Transverse colon (tissue), 4 donors: ENCODE measurements around the gene ATP6V1F. TPM values are rescaled to one million over a fixed set of nuclear protein-coding genes. Genes with fewer than 3 reads are reported as not detected.

ENCODE experiments used
- DNase-seq: peaks from one replicate; pipeline ENCODE4 v3.0.0-alpha.2; 2019
- H3K27ac ChIP-seq, 4 donors: fragments of 200-600 bp; sonication (generic); 2 replicates each; pipeline ENCODE4 v1.5.1; 2016 to 2018; ENCODE audit warnings: inconsistent platforms in 4 of 4
- H3K27me3 ChIP-seq: fragments of 200-600 bp; sonication (generic); 2 replicates; pipeline ENCODE4 v1.5.1; 2017; ENCODE audit warnings: inconsistent platforms
- H3K36me3 ChIP-seq, 4 donors: fragments of 200-600 bp; sonication (generic); 2 replicates each; pipeline ENCODE4 v1.5.1; 2017 to 2019; ENCODE audit warnings: inconsistent platforms in 4 of 4
- H3K4me1 ChIP-seq, 4 donors: fragments of 200-600 bp; sonication (generic); 2 replicates each; pipeline ENCODE4 v1.5.1; 2017 to 2020; ENCODE audit warnings: inconsistent platforms in 4 of 4
- H3K4me3 ChIP-seq, 4 donors: fragments of 200-600 bp; sonication (generic); 1 replicate in 1 of 4; 2 replicates in 3 of 4; pipeline versions ENCODE4 v1.5.1 to v1.6.1; 2017 to 2019; ENCODE audit warnings: inconsistent platforms in 4 of 4
- H3K9me3 ChIP-seq, 2 donors: fragments of 200-600 bp; sonication (generic); 2 replicates each; pipeline ENCODE4 v1.5.1; 2017 to 2019; ENCODE audit warnings: inconsistent platforms in 2 of 2
- CTCF ChIP-seq, 5 experiments: fragments of 200-600 bp in 3 of 5; fragments of 450-650 bp in 2 of 5; sonication (generic) in 3 of 5; IDR thresholded peaks; 1 replicate in 2 of 5; 2 replicates in 3 of 5; pipeline ENCODE4 v1.5.1; 2016 to 2017; ENCODE audit warnings: antibody characterized with exemption in 5 of 5, inconsistent platforms in 3 of 5, mild to moderate bottlenecking in 2 of 5, moderate library complexity in 1 of 5
- EP300 ChIP-seq: sonication (generic); formaldehyde crosslinking; IDR thresholded peaks from one replicate; pipeline ENCODE4 v1.6.1; 2017; ENCODE audit warnings: antibody characterized with exemption, low read depth
- POLR2A ChIP-seq: fragments of 450-650 bp; IDR thresholded peaks from one replicate; pipeline ENCODE4 v1.6.1; 2016; ENCODE audit warnings: antibody characterized with exemption, mild to moderate bottlenecking, moderate library complexity
- POLR2AphosphoS5 ChIP-seq, 3 donors: sonication (generic); formaldehyde crosslinking; IDR thresholded peaks; one replicate each; pipeline ENCODE4 v1.6.1; 2016; ENCODE audit warnings: antibody characterized with exemption in 3 of 3
- WGBS, 2 donors: methylation state at CpG; one replicate each; pipeline ENCODE4 v1.1.5; 2018; ENCODE audit warnings: low coverage in 1 of 2; 5-methylcytosine and 5-hydroxymethylcytosine counted together
- in situ Hi-C, 4 donors: fragments of 200-750 bp; cut with MboI; loops; one replicate each; pipeline versions ENCODE4 v1.15.0 to v1.15.1; 2017; ENCODE audit warnings: low sequenced_read_pairs in 3 of 4, low pct_ligation_motif_present in 1 of 4, low pct_unique_long_range_greater_than_20kb in 1 of 4
- intact Hi-C: fragments of 100-400 bp; cut with DNase I; formaldehyde crosslinking; loops from one replicate; pipeline ENCODE4 v1.15.1; 2023; ENCODE audit warnings: low total_unique reads
- total RNA-seq, 4 donors: library from RNA; depleted of rRNA; stranded (reverse); fragments of >200 nt; gene quantifications; one replicate each; pipeline ENCODE4 v1.1.0, GENCODE V29; 2016

The ATP6V1F gene
- total RNA-seq, 4 donors from 2014 or later, result 25.5 to 128 (median 63.2) TPM

GRCh38 chr7:128876978-128877755 lies 14.5 kb downstream of the ATP6V1F start:
- 92% methylated on average over 27 of the region's 32 CpGs; no CpG with 5 or more reads in 1 of the 2 donors for WGBS, 2 donors

GRCh38 chr7:128877756-128878120 lies 15.1 kb downstream of the ATP6V1F start:
- Histone ChIP-seq H3K36me3 (no peaks in the 10 kb centered on the region), H3K9me3 (no peaks in the 10 kb centered on the region), H3K27ac (no peak overlapping the region), H3K4me3 (no peak overlapping the region), H3K27me3 (no peaks in the 10 kb centered on the region), H3K4me1 (peaks cover 0 to 19% (median 8%) of the 10 kb centered on the region in 4 donors)
- WGBS, 2 donors, result 67 to 74% methylated on average over 1 to 4 of the region's 4 CpGs
- DNase-seq, result peak; percentile 4
- in situ Hi-C loops, result loop anchor here in 1 of 4 donors (25.0 kb wide), 1 partner anchor 265 kb away; no protein-coding TSS in a partner anchor
- no peak for TF ChIP-seq POLR2A
- intact Hi-C loops, result loop anchor here (10.0 kb wide), 1 partner anchor 273 kb away; no protein-coding TSS in a partner anchor

More at GRCh38 chr7:128876978-128877755, 14.5 kb downstream of the ATP6V1F start:
- no peaks in the 10 kb centered on the region for H3K9me3 ChIP-seq
- TF ChIP-seq POLR2A (no peak), POLR2AphosphoS5 (IDR thresholded peaks at IDR 0.05) (no peak), CTCF (IDR thresholded peaks at IDR 0.05) (no peak), EP300 (no peak)
- H3K27ac ChIP-seq, result no peak overlapping the region
- H3K27me3 ChIP-seq, result no peaks in the 10 kb centered on the region
- no peak overlapping the region for H3K4me3 ChIP-seq
- DNase-seq, result no peak
- no peaks in the 10 kb centered on the region for H3K36me3 ChIP-seq
- intact Hi-C loops (loop anchor here (10.0 kb wide), 1 partner anchor 272 kb away; no protein-coding TSS in a partner anchor), in situ Hi-C loops (loop anchor here in 1 of 4 donors (25.0 kb wide), 1 partner anchor 265 kb away; no protein-coding TSS in a partner anchor)
- H3K4me1 ChIP-seq, result peaks cover 0 to 19% (median 8%) of the 10 kb centered on the region in 4 donors

- Histone ChIP-seq H3K27me3 (no peaks in the 10 kb centered on the region), H3K9me3 (no peaks in the 10 kb centered on the region), H3K4me1 (peaks cover 0 to 19% (median 8%) of the 10 kb centered on the region in 4 donors), H3K4me3 (no peak overlapping the region), H3K36me3 (no peaks in the 10 kb centered on the region), H3K27ac (no peak overlapping the region)
- WGBS, 2 donors, result 92% methylated on average over 14 of the region's 14 CpGs; no CpG with 5 or more reads in 1 of the 2 donors
- in situ Hi-C loops (loop anchor here in 1 of 4 donors (25.0 kb wide), 1 partner anchor 266 kb away; no protein-coding TSS in a partner anchor), intact Hi-C loops (loop anchor here (10.0 kb wide), 1 partner anchor 274 kb away; no protein-coding TSS in a partner anchor)
- TF ChIP-seq CTCF (IDR thresholded peaks at IDR 0.05), result no peak
- no peak for TF ChIP-seq POLR2A
- TF ChIP-seq EP300, result no peak
- no peak for TF ChIP-seq POLR2AphosphoS5 (IDR thresholded peaks at IDR 0.05)
- DNase-seq, result no peak
These were observed 15.8 kb downstream of the ATP6V1F start for GRCh38 chr7:128878226-128879105.

- DNase-seq, result peak; percentile 7
- Histone ChIP-seq H3K27me3 (no peaks in the 10 kb centered on the region), H3K4me1 (peaks cover 0 to 14% (median 6%) of the 10 kb centered on the region in 4 donors), H3K27ac (no peak overlapping the region), H3K9me3 (no peaks in the 10 kb centered on the region), H3K36me3 (no peaks in the 10 kb centered on the region), H3K4me3 (no peak overlapping the region)
- in situ Hi-C loops, result loop anchor here in 1 of 4 donors (25.0 kb wide), 1 partner anchor 267 kb away; no protein-coding TSS in a partner anchor
- WGBS, 2 donors, result 82% methylated on average over 19 of the region's 19 CpGs; no CpG with 5 or more reads in 1 of the 2 donors
- intact Hi-C loops, result loop anchor here (10.0 kb wide), 1 partner anchor 275 kb away; no protein-coding TSS in a partner anchor
- TF ChIP-seq POLR2AphosphoS5 (IDR thresholded peaks at IDR 0.05) (no peak), POLR2A (no peak), EP300 (no peak), CTCF (IDR thresholded peaks at IDR 0.05) (no peak)
These were observed 16.8 kb downstream of the ATP6V1F start for GRCh38 chr7:128879461-128879938.
